ENCODE measurements around the gene RBL1.

RBL1 gene

GRCh38 chr20:36989797-36990196, 106.0 kb downstream of the RBL1 start:
- TF ChIP-seq FOXP2 (optimal IDR thresholded peaks at IDR 0.05; ENCODE audit: borderline replicate concordance, extremely low read depth, extremely low read length, insufficient read depth) (no peak), POLR2AphosphoS5 (IDR thresholded peaks at IDR 0.05; ENCODE audit: low read depth, low read length) (no peak)
- TF ChIP-seq, protein P1, sequence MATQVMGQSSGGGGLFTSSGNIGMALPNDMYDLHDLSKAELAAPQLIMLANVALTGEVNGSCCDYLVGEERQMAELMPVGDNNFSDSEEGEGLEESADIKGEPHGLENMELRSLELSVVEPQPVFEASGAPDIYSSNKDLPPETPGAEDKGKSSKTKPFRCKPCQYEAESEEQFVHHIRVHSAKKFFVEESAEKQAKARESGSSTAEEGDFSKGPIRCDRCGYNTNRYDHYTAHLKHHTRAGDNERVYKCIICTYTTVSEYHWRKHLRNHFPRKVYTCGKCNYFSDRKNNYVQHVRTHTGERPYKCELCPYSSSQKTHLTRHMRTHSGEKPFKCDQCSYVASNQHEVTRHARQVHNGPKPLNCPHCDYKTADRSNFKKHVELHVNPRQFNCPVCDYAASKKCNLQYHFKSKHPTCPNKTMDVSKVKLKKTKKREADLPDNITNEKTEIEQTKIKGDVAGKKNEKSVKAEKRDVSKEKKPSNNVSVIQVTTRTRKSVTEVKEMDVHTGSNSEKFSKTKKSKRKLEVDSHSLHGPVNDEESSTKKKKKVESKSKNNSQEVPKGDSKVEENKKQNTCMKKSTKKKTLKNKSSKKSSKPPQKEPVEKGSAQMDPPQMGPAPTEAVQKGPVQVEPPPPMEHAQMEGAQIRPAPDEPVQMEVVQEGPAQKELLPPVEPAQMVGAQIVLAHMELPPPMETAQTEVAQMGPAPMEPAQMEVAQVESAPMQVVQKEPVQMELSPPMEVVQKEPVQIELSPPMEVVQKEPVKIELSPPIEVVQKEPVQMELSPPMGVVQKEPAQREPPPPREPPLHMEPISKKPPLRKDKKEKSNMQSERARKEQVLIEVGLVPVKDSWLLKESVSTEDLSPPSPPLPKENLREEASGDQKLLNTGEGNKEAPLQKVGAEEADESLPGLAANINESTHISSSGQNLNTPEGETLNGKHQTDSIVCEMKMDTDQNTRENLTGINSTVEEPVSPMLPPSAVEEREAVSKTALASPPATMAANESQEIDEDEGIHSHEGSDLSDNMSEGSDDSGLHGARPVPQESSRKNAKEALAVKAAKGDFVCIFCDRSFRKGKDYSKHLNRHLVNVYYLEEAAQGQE (IDR thresholded peaks at IDR 0.05; ENCODE audit: insufficient read depth in 1 of 2, low read depth in 2 of 2, low read length in 2 of 2): no peak

DNA sequence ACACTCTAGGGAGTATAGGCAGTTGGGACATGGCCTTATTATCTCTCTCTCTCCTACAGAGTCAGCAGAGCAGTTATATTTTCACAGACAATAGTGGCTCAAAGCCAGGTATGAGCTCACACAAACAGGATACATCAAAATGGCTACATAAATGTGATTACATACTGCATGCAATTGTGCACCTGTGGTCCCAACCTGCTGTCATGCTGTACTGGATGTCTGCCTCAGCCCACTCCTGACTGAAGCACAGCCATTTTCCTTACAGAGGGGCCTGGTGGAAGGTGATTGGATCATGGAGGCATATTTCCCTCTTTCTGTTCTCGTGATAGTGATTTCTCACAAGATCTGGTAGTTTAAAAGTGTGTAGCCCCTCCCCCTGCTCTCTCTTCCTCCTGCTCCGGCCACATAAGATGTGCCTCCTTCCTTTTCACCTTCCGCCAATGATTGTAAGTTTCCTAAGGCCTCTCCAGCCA, 107.3 kb downstream of the RBL1 start:
- TF ChIP-seq TAF1 (IDR thresholded peaks at IDR 0.05; ENCODE audit: borderline replicate concordance, insufficient read depth, low read length) (no peak), FOXP2 (optimal IDR thresholded peaks at IDR 0.05; ENCODE audit: borderline replicate concordance, extremely low read depth, extremely low read length, insufficient read depth) (no peak), POLR2AphosphoS5 (IDR thresholded peaks at IDR 0.05; ENCODE audit: low read depth, low read length) (no peak), SIN3A (IDR thresholded peaks at IDR 0.05; ENCODE audit: borderline replicate concordance, insufficient read depth, low read length) (no peak)
- TF ChIP-seq, protein P1 (IDR thresholded peaks at IDR 0.05; ENCODE audit: insufficient read depth in 1 of 2, low read depth in 2 of 2, low read length in 2 of 2): no peak

- TF ChIP-seq FOXP2 (optimal IDR thresholded peaks at IDR 0.05; ENCODE audit: borderline replicate concordance, extremely low read depth, extremely low read length, insufficient read depth): no peak
- no peak for TF ChIP-seq TAF1 (IDR thresholded peaks at IDR 0.05; ENCODE audit: borderline replicate concordance, insufficient read depth, low read length)
- TF ChIP-seq, protein P1 (IDR thresholded peaks at IDR 0.05; ENCODE audit: insufficient read depth in 1 of 2, low read depth in 2 of 2, low read length in 2 of 2): no peak
- TF ChIP-seq POLR2AphosphoS5 (IDR thresholded peaks at IDR 0.05; ENCODE audit: low read depth, low read length): no peak
- TF ChIP-seq SIN3A (IDR thresholded peaks at IDR 0.05; ENCODE audit: borderline replicate concordance, insufficient read depth, low read length): no peak
These were observed 111.5 kb downstream of the RBL1 start for GRCh38 chr20:36984257-36984638.

DNA sequence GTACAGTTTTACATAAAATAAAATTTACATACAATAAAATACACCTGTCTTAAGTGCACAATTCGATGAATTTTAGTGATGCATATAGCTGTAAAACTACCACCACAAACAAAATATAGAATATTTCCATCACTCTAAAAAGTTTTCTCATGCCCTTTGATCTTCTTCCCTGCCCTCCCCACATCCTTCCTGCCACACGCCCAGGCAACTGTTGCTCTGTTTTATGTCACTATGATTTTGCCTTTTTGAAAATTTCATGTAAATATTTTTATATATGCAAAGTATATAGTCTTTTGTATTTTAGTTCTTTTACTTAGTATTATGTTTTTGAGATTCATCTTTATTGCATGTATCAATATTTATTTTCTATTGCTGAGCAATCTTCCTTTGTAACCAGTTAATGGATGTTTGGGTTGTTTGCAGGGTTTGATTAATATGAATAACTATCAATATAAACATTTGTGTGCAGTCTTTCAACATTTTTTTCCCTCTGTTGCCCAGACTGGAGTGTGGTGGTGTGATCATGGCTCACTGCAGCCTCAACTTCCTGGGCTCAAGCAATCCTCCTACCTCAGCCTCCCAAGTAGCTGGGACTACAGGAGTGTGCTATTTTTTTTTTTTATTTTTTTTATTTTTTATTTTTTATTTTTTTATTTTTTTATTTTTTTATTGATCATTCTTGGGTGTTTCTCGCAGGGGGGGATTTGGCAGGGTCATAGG, 120.5 kb downstream of the RBL1 start:
- TF ChIP-seq TAF1 (IDR thresholded peaks at IDR 0.05; ENCODE audit: borderline replicate concordance, insufficient read depth, low read length): no peak
- TF ChIP-seq SIN3A (IDR thresholded peaks at IDR 0.05; ENCODE audit: borderline replicate concordance, insufficient read depth, low read length): no peak
- no peak for TF ChIP-seq FOXP2 (optimal IDR thresholded peaks at IDR 0.05; ENCODE audit: borderline replicate concordance, extremely low read depth, extremely low read length, insufficient read depth)
- TF ChIP-seq POLR2AphosphoS5 (IDR thresholded peaks at IDR 0.05; ENCODE audit: low read depth, low read length): no peak
- TF ChIP-seq, protein P1 (IDR thresholded peaks at IDR 0.05; ENCODE audit: insufficient read depth in 1 of 2, low read depth in 2 of 2, low read length in 2 of 2): no peak
